Lower leg skin (tissue), 4 donors: Measurements from ENCODE around the gene EPHB2. TPM values are rescaled to one million over a fixed set of nuclear protein-coding genes. Genes with fewer than 3 reads are reported as not detected.

ENCODE experiments used
- DNase-seq, 2 donors: peaks; one replicate each; pipeline ENCODE4 v3.0.0-alpha.2; 2019; ENCODE audit warnings: low spot score in 2 of 2
- H3K4me3 ChIP-seq: fragments of 200-600 bp; sonication (generic); 2 replicates; pipeline ENCODE4 v1.5.1; 2017; ENCODE audit warnings: mild to moderate bottlenecking, low read depth; ENCODE audit not compliant: poor library complexity, severe bottlenecking
- CTCF ChIP-seq, 3 donors: fragments of 450-650 bp; IDR thresholded peaks; one replicate each; pipeline ENCODE4 v1.5.1; 2016; ENCODE audit warnings: antibody characterized with exemption in 3 of 3, mild to moderate bottlenecking in 3 of 3, moderate library complexity in 2 of 3
- POLR2A ChIP-seq, 2 donors: fragments of 450-650 bp; IDR thresholded peaks; one replicate each; pipeline ENCODE4 v1.6.1; 2016 to 2017; ENCODE audit warnings: antibody characterized with exemption in 2 of 2, mild to moderate bottlenecking in 1 of 2, moderate library complexity in 1 of 2
- WGBS, 2 donors: methylation state at CpG; one replicate each; pipeline ENCODE4 v1.1.5; 2018; 5-methylcytosine and 5-hydroxymethylcytosine counted together
- intact Hi-C: fragments of 100-400 bp; cut with DNase I; formaldehyde crosslinking; loops from one replicate; pipeline ENCODE4 v1.15.0; 2023; ENCODE audit warnings: low total_unique reads
- total RNA-seq, 4 donors: library from RNA; depleted of rRNA; stranded (reverse); fragments of >200 nt; gene quantifications; one replicate each; pipeline ENCODE4 v1.1.0, GENCODE V29; 2016

Gene EPHB2
- total RNA-seq, 4 donors from 2014 or later = 0.57 to 3.1 (median 1.7) TPM

GRCh38 chr1:22739648-22740385 lies 29.2 kb downstream of the EPHB2 start:
- 54% methylated on average over 18 of the region's 18 CpGs for WGBS, 2 donors
- no peak for TF ChIP-seq POLR2A (IDR thresholded peaks at IDR 0.05)
- no peak for TF ChIP-seq CTCF (IDR thresholded peaks at IDR 0.05)
- intact Hi-C loops = no loop called here
- no peak overlapping the region for H3K4me3 ChIP-seq
- peak in 1 of 2 donors; percentile 37 for DNase-seq

GRCh38 chr1:22741118-22741517 lies 30.5 kb downstream of the EPHB2 start:
- WGBS, 2 donors = 81 to 82% methylated on average over 9 of the region's 9 CpGs
- no peak overlapping the region for H3K4me3 ChIP-seq
- TF ChIP-seq POLR2A (IDR thresholded peaks at IDR 0.05) (no peak), CTCF (IDR thresholded peaks at IDR 0.05) (no peak)
- intact Hi-C loops = no loop called here
- no peak for DNase-seq

GRCh38 chr1:22745669-22746585 lies 35.3 kb downstream of the EPHB2 start:
- H3K4me3 ChIP-seq = no peak overlapping the region
- no peak for TF ChIP-seq CTCF (IDR thresholded peaks at IDR 0.05)
- no peak for TF ChIP-seq POLR2A (IDR thresholded peaks at IDR 0.05)
- intact Hi-C loops = no loop called here
- 84 to 88% methylated on average over 14 of the region's 14 CpGs for WGBS, 2 donors
- no peak for DNase-seq

- H3K4me3 ChIP-seq = no peak overlapping the region
- WGBS, 2 donors = 79 to 80% methylated on average over 10 to 12 of the region's 12 CpGs
- no peak for DNase-seq
- intact Hi-C loops = no loop called here
- TF ChIP-seq CTCF (IDR thresholded peaks at IDR 0.05) (no peak), POLR2A (IDR thresholded peaks at IDR 0.05) (no peak)
These were observed 36.5 kb downstream of the EPHB2 start for GRCh38 chr1:22747021-22747734.

GRCh38 chr1:22747735-22748073 lies 37.1 kb downstream of the EPHB2 start:
- intact Hi-C loops = no loop called here
- 92 to 93% methylated on average over 4 of the region's 4 CpGs for WGBS, 2 donors
- H3K4me3 ChIP-seq = no peak overlapping the region
- TF ChIP-seq CTCF (IDR thresholded peaks at IDR 0.05) = no peak
- no peak for DNase-seq
